ENCODE data around the gene SLC5A7. TPM values are rescaled to one million over a fixed set of nuclear protein-coding genes. Genes with fewer than 3 reads are reported as not detected.

The SLC5A7 gene
- total RNA-seq, 2 donors from 2014 or later, result 0.17 TPM; not detected in 1

GRCh38 chr2:108013305-108013704 lies 27.0 kb downstream of the SLC5A7 start:
- TF ChIP-seq POLR2AphosphoS5 (IDR thresholded peaks at IDR 0.05) (no peak), POLR2A (IDR thresholded peaks at IDR 0.05) (no peak)
- no peak overlapping the region for H3K27ac ChIP-seq
- no peaks in the 10 kb centered on the region for H3K4me1 ChIP-seq (replicated peaks)
- H3K27me3 ChIP-seq (replicated peaks; ENCODE audit: insufficient read depth), result no peaks in the 10 kb centered on the region
- no peaks in the 10 kb centered on the region for H3K9me3 ChIP-seq
- no peaks in the 10 kb centered on the region for H3K36me3 ChIP-seq
- H3K4me3 ChIP-seq, result no peak overlapping the region
- DNase-seq (ENCODE audit: low spot score), result no peak
- 88% methylated on average over 1 of the region's 1 CpG for WGBS
- intact Hi-C loops (cut with DNase I), result no loop called here

GRCh38 chr2:108022628-108023027 lies 36.3 kb downstream of the SLC5A7 start:
- no peak for DNase-seq (ENCODE audit: low spot score)
- H3K27me3 ChIP-seq (replicated peaks; ENCODE audit: insufficient read depth), result no peaks in the 10 kb centered on the region
- no peak overlapping the region for H3K27ac ChIP-seq
- H3K36me3 ChIP-seq, result no peaks in the 10 kb centered on the region
- H3K4me3 ChIP-seq, result no peak overlapping the region
- H3K9me3 ChIP-seq, result no peaks in the 10 kb centered on the region
- H3K4me1 ChIP-seq (replicated peaks), result no peaks in the 10 kb centered on the region
- intact Hi-C loops (cut with DNase I), result no loop called here
- TF ChIP-seq POLR2AphosphoS5 (IDR thresholded peaks at IDR 0.05) (no peak), CTCF (IDR thresholded peaks at IDR 0.05) (no peak), POLR2A (IDR thresholded peaks at IDR 0.05) (no peak)

GRCh38 chr2:108023776-108024175 lies 37.5 kb downstream of the SLC5A7 start:
- H3K4me1 ChIP-seq (replicated peaks), result no peaks in the 10 kb centered on the region
- H3K27me3 ChIP-seq (replicated peaks; ENCODE audit: insufficient read depth), result no peaks in the 10 kb centered on the region
- DNase-seq (ENCODE audit: low spot score), result no peak
- TF ChIP-seq POLR2AphosphoS5 (IDR thresholded peaks at IDR 0.05), result no peak
- TF ChIP-seq POLR2A (IDR thresholded peaks at IDR 0.05), result no peak
- TF ChIP-seq CTCF (IDR thresholded peaks at IDR 0.05), result no peak
- no peaks in the 10 kb centered on the region for H3K9me3 ChIP-seq
- 73% methylated on average over 4 of the region's 4 CpGs for WGBS
- H3K4me3 ChIP-seq, result no peak overlapping the region
- no peaks in the 10 kb centered on the region for H3K36me3 ChIP-seq
- H3K27ac ChIP-seq, result no peak overlapping the region
- intact Hi-C loops (cut with DNase I), result no loop called here

GRCh38 chr2:108026092-108026794 lies 39.9 kb downstream of the SLC5A7 start:
- intact Hi-C loops (cut with DNase I), result no loop called here
- Histone ChIP-seq H3K4me3 (no peak overlapping the region), H3K4me1 (replicated peaks) (no peaks in the 10 kb centered on the region), H3K36me3 (no peaks in the 10 kb centered on the region), H3K27me3 (replicated peaks; ENCODE audit: insufficient read depth) (no peaks in the 10 kb centered on the region), H3K9me3 (no peaks in the 10 kb centered on the region), H3K27ac (no peak overlapping the region)
- DNase-seq (ENCODE audit: low spot score), result no peak
- TF ChIP-seq CTCF (IDR thresholded peaks at IDR 0.05) (no peak), POLR2AphosphoS5 (IDR thresholded peaks at IDR 0.05) (no peak), POLR2A (IDR thresholded peaks at IDR 0.05) (no peak)
- WGBS, result 100% methylated on average over 1 of the region's 1 CpG

GRCh38 chr2:108029496-108029895 lies 43.2 kb downstream of the SLC5A7 start:
- intact Hi-C loops (cut with DNase I), result no loop called here
- Histone ChIP-seq H3K36me3 (no peaks in the 10 kb centered on the region), H3K4me1 (replicated peaks) (no peaks in the 10 kb centered on the region), H3K4me3 (no peak overlapping the region), H3K27ac (no peak overlapping the region), H3K27me3 (replicated peaks; ENCODE audit: insufficient read depth) (no peaks in the 10 kb centered on the region), H3K9me3 (no peaks in the 10 kb centered on the region)
- no peak for DNase-seq (ENCODE audit: low spot score)
- WGBS, result 75% methylated on average over 2 of the region's 2 CpGs
- TF ChIP-seq CTCF (IDR thresholded peaks at IDR 0.05), result no peak
- no peak for TF ChIP-seq POLR2AphosphoS5 (IDR thresholded peaks at IDR 0.05)
- TF ChIP-seq POLR2A (IDR thresholded peaks at IDR 0.05), result no peak
